K562 treated with DMSO at 1 percent for 24 hours (cell line): ENCODE measurements around the gene CDA. TPM values are rescaled to one million over a fixed set of nuclear protein-coding genes. Genes with fewer than 3 reads are reported as not detected.

Experiments
- total RNA-seq: library from RNA; unstranded; fragments of 300-600 nt; gene quantifications from 2 replicates; pipeline ENCODE4 v1.2.3, GENCODE V29; 2022; ENCODE audit warnings: low read depth; ENCODE audit not compliant: insufficient read depth

CDA gene
- not detected in 2 replicates for total RNA-seq

DNA sequence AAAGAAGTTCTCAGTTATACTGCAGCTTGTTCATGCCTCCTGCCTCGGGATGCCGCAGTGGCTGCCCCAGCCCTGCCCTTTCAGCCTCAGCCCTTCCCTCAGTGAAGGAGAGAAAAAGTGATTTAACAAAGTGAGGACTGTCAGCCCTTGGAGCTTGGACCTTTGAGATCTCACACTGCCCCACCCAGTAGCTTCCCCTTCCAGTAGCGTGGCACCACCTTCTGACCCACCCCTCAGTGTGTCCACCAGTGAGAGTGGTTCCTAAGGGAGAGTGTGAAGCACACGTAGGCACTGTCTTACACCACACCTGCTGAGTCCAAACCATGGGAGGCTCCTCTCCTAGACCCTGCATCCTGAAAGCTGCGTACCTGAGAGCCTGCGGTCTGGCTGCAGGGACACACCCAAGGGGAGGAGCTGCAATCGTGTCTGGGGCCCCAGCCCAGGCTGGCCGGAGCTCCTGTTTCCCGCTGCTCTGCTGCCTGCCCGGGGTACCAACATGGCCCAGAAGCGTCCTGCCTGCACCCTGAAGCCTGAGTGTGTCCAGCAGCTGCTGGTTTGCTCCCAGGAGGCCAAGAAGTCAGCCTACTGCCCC, at the start of gene CDA:
CDA (plus strand) TSS at position 464 of the 592 bp plus-strand sequence; CDS start at position 497, 33 bp downstream.

DNA sequence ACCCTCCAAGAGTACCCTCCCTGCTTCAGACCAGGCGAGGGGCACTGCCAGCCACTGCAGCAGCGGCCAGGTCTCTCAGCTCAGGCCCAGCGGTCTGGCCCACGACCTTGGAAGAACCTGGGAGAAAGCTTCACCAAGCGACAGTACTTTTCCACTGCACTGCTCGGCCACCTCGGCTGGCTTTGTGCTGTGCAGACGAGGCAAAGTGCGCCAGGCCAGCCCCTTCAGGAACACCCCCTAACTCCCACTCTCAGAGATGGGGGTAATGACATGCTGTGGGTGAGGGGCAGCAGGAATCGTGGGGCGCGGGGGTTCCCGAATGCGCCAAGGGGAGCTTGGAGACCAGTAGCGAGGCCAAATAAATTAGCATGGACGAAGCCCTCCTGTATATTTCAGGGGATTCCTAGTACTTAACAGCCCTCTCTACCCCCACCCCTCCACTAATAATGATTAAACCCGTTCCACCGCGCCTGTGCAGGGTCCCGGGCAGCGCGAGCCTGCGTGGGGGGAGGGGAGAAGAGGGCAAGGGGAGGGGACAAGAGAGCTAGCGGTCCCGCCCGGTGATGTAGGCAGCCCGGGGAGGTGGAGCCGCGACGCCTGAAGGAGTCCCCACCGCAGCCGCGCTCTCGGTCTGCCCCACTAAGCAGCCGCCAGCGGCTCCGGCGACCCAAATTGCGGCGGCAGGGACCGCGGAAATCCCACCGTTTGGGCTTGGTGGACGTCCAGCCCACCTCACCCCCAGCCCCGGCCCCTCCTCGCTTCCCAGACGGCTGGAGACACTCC, 36.8 kb upstream of the CDA start, which contains the start of gene FAM43B:
FAM43B (plus strand) TSS at position 629 of the 783 bp plus-strand sequence. CDS start 401 bp downstream, outside the sequence.

DNA sequence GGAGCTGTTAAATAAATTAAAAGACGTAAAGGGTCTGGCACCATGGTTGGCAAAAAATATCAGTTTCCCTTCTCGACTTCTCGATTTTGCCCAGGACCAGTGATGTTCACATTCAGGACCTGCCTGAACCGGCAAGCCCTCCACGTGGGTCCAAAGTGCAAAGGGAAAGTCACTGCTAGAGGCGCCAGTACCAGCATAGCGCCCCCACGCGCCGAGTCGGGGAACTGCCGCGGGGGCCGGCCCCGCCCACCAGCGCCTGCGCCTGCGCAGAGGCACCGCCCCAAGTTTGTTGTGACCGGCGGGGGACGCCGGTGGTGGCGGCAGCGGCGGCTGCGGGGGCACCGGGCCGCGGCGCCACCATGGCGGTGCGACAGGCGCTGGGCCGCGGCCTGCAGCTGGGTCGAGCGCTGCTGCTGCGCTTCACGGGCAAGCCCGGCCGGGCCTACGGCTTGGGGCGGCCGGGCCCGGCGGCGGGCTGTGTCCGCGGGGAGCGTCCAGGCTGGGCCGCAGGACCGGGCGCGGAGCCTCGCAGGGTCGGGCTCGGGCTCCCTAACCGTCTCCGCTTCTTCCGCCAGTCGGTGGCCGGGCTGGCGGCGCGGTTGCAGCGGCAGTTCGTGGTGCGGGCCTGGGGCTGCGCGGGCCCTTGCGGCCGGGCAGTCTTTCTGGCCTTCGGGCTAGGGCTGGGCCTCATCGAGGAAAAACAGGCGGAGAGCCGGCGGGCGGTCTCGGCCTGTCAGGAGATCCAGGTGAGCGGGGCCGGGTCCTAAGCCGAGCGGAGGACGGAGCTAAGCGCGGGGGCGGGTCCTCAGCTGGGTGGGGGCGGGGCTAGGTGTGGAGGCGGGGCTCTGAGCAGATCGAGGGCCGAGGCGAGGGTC, 44.5 kb downstream of the CDA start, which contains the start of gene PINK1:
PINK1 (plus strand) TSS at position 269 of the 875 bp plus-strand sequence; CDS start at position 360, 91 bp downstream.

DNA sequence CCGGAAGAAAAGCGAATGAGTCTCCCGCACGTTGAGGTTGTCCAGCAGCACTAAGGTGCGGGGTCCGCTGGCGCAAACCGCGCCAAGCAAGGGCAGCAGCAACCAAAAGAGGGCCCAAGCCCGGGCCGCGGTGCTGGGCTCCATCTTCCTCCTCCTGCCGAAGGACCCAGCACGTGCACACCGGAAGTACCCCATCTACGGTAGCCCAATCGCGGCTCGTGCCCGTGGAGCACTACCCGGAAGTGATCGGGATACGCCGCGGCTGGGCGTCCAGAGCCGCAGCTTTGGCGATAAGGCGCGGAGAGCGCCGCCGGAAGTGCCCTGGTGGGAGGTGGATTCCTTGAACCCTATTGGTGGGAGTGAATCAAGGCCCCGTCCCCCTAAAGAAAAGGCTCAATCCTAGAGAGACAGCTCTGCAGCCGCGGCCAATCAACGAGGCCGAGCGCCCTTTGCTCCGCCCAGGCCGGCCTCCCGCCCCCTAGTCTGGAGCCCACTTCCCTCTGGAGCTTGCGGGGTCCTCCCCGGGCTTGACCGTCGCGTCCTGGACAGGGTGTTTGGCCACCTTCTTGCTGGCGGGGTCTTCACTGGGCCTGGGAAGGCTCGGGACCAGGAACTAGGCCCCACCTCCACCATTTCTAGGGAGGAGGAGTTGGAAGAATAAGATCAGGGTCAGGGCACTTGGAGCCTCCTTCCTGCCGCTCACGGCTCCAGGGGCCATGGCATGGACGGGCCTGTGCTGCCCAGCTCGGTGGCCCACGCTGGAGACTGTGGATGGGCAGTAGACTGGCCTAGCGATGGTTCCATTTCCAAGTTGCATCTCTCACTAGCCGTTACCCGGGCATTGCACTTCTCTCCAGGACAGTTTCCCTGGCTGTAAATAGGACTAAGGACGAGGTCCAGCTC, 72.6 kb downstream of the CDA start, which contains the start of gene DDOST:
DDOST (minus strand) TSS at position 163 of the 903 bp plus-strand sequence; CDS start at position 144, 19 bp downstream.

Other genes starting within 250 kb of the CDA start
- gene CAMK2N1, start 102.9 kb upstream of the CDA start, total RNA-seq, result 4.7 and 5.5 TPM in 2 replicates
- gene MUL1, start 80.9 kb upstream of the CDA start, total RNA-seq, result 47.7 and 48.2 TPM in 2 replicates
- 0.20 and 0.31 TPM in 2 replicates for gene FAM43B, start 36.5 kb upstream of the CDA start, total RNA-seq
- gene PINK1, start 44.4 kb downstream of the CDA start, total RNA-seq, result 105 and 106 TPM in 2 replicates
- gene DDOST, start 72.3 kb downstream of the CDA start, total RNA-seq, result 318 and 326 TPM in 2 replicates
- gene KIF17, start 128.9 kb downstream of the CDA start, total RNA-seq, result 0.22 and 0.36 TPM in 2 replicates
- 0.08 TPM in 1 of 2 replicates, not detected in the other for gene SH2D5, start 143.6 kb downstream of the CDA start, total RNA-seq
- gene HP1BP3, start 198.2 kb downstream of the CDA start, total RNA-seq, result 225 TPM in 2 replicates